Erythroblast (primary cell): ENCODE measurements around the gene GDPD3.

Source experiments
- DNase-seq, 2 experiments: peaks; one replicate each; lab custom pipeline; 2025; lab: John Stamatoyannopoulos, UW
- GATA1 ChIP-seq: IDR thresholded peaks from 2 replicates; pipeline ENCODE4 v1.6.1; 2011; ENCODE audit warnings: low read depth, mild to moderate bottlenecking, control low read depth, low read length, moderate library complexity
- POLR2A ChIP-seq: IDR thresholded peaks from 2 replicates; pipeline ENCODE4 v1.6.1; 2011; ENCODE audit warnings: mild to moderate bottlenecking, low read length

GDPD3 gene

DNA sequence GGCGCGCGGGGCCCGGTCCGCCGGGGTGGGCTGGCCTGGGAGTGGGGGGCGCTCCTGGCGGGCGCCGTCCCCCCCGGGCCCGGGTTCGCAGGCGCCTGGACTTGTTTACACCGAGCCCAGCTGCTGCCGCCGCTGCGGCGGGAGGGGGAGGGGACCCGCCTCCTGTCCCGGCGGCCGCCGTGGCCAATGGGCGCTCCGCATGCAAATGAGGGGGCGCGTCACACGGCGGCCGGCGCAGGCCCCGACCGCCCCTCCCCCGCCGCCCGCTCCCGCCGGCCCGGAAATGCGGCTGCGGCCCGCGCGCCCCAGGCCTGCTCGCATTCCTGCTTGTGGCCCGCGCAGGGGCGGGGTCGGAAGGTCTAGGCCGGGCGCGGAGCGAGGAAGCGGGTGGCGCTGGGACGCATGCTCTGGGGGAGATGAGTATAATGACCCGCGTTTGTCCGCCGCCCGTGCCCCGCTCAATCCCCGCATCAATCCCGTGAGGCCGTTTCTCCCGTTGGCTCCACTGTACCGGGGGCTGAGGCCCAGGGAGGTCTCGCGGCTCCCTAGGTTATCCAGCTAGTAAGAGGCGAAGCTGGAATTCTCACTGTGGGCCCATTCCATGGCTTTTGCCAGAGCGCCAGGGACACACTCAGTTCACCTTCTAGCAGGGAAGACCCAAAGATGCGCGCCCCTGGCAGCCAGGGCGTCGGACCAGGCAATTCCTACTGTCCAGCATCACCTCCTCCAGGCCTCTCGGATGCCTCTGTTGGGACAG lies 17.1 kb downstream of the GDPD3 start, which contains the start of gene YPEL3:
TSS of gene YPEL3 (minus strand) at position 109 of the 757 bp plus-strand sequence. CDS start 731 bp downstream, outside the sequence.
- peak; percentile 93 to 94 for DNase-seq
- TF ChIP-seq GATA1 (no peak), POLR2A (peak; percentile 36)

DNA sequence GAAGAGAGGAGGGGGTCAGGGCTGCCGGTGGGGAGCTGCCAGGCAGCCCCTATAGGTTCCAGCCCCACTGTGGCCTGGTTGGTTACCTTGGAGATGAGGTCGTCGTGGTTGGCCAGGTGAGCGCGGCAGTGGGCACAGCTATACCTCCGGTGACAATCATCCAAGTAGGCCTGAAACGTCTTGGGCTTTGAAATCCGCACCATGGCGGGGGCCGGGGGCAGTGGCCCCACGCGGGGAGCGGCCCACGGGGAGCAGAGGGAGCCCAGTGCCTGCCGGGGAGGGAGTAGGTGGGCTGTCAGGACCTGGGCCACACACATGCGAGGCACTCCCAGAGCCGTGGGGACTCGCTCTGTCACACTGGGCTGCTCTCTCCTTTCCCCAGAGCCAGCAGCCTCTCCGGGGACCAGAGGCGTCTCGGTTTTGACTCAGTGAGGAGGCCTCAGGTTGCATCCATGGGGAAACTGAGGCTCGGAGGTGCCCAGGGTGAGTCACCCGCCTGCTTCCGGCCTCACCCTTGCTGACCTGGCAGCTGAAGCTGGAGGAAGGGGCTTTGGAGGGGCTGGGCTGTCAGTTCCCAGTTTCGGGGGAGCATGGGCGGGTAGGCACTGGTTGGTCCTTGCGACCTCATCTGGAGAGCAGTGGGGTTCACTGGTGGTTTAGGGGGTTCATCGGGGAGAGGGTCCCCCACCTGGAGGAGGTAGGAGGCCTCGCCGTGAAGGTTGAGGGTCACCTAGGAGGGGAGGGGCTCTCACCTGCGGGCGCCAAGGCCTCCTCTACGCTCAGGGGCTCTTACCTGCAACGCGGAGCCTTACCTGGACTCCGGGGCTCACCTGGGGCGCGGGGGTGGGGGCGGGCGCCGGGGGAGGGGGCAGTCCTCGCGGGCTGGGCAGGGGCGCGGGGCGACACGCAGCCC lies 17.9 kb downstream of the GDPD3 start:
- no peak for DNase-seq

DNA sequence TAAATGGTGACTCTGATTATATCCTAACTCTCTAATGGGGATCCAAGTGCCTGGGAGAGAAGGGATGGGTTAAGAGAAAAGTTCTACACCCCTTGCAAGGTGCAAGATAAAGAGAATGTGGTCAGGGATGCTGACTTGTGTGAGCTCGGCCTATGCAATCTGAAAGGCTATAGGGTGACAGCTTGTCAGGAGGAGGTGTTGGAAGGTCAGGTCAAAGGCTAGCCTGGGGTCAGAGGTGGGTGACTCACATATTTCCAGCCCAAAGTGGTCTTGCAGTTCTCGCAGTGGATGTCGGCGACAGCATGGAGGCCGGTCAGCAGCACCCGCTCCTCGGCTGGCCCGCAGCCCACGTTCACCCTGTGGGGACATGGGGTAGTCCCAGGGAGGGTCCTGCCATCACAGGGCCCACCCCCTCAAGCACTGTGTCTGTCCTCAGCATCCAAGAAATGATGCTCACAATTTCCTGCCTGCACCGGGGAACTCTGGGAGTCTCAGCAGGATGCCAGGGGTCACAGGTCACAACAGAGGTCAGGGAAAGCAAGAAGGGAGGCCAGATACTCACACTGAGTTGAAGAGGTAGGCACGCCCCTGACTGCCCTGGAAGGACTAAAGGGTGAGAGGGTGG lies 18.7 kb downstream of the GDPD3 start:
- TF ChIP-seq POLR2A (no peak), GATA1 (no peak)
- no peak for DNase-seq

More for the DNA sequence above, 17.9 kb downstream of the GDPD3 start:
- no peak for TF ChIP-seq GATA1
- TF ChIP-seq POLR2A, result no peak

DNA sequence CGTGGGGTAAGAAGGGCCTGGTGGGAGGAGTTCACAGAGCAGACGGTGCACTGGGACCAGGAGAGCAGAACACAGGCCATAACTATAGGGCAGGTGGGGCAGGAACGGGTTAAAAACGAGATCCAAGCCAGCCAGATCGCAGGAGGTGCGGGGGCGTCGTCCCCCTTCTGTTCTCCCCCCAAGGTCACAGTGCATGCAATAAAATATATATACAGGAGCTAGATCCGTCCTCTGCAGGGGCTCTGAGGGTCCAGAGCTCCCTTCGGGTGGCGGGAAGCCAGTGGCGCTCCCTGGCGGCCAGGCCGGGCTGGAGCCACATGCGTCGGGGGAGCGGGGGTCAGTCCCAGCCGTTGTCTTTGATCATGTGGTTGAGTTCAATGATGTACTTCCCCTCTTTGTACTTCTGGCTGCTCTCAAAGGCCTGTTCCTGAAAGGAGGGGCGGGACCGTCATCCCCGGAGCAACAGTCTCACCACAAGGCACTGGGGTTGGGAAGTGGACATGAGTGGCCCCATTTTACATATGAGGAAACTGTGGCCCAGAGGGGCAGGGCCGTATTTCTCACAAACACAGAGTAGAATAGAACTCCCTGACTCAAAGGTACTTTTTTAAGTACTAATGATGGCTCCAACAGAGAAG lies 20.8 kb downstream of the GDPD3 start:
- DNase-seq, result peak; percentile 75 to 82
- peak; percentile 41 for TF ChIP-seq POLR2A
- no peak for TF ChIP-seq GATA1

DNA sequence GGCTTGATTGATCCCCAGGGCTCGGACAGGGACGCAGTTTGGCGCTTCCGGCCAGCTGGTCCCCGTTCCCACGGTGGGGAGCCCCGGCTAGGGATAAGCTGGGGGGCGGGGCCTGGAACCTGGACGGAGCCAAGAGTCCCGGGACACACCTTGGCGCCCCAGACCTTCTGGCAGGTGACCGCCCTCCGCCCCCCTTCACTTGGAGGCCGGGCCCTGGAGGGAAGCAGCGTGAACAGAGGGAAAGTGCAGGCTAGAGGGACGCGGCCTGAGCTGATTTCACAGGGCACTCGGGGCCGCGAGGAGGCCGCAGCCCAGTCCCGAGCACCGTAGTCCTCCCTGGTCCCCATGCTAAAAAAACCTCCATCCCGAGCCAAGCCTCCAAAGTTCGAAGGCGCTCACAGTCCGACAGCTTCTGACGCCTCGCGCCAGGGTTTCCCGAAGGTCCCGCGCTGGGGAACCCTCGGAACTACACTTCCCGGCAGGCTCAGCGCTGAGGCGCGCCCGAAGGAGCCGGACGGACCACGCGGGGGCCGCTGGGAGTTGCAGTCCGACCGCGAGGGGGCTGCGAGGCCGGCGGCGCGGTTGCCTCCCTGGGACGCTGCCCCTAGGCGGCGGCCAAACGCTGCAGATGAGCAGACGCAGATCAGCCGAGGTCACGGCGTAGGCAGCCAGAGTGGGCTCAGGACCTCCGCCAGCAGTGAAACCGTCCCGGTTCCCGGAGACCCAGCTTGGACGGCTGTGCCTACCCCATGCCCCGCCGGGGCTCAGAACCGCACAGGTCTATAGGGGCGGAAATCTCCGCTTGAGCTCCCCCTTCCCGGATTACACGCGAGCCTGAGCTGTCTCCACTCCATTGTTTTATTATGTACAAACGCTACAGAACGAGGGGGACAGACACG lies 21.6 kb downstream of the GDPD3 start, which contains the start of gene TBX6:
TSS of gene TBX6 (minus strand) at position 451 of the 899 bp plus-strand sequence. CDS start 731 bp downstream, outside the sequence.
- peak; percentile 93 to 96 for DNase-seq
- TF ChIP-seq GATA1 (no peak), POLR2A (peak; percentile 67)

DNA sequence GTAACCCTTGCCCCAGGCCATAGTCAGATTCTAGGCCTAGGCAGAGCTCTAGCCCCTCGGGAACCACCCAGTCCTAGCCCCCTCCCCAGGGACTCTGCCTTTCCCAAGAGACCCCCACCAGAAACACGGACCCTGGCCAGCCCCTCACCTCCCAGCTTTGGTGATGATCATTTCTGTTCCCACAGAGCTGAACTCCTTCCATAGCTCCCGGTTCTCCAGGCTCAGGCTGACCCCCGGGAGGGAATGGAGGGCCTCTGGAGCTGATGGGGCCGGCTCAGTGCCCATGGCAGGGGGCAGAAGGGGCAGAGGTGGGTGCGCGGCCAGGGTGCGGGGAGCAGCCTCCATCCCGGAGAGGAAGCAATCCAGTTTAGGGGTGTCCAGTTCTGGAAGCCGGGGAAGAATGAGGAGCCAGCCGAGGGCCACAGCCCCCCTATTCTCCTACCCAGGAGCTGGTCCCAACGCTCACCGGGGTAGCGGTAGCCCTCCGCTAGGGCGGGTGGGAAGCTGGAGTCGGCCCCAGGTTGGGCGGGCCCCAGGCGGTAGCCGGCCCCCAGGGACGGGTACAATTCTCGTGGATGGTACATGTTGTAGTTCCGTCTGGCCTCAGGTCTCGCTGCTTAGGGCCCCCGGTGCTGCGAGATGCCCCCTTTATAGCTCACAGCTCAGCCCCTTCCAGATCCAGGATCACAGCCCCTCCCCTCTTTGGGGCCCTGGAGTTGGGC lies 22.6 kb downstream of the GDPD3 start:
- TF ChIP-seq GATA1 (no peak), POLR2A (no peak)
- no peak for DNase-seq

DNA sequence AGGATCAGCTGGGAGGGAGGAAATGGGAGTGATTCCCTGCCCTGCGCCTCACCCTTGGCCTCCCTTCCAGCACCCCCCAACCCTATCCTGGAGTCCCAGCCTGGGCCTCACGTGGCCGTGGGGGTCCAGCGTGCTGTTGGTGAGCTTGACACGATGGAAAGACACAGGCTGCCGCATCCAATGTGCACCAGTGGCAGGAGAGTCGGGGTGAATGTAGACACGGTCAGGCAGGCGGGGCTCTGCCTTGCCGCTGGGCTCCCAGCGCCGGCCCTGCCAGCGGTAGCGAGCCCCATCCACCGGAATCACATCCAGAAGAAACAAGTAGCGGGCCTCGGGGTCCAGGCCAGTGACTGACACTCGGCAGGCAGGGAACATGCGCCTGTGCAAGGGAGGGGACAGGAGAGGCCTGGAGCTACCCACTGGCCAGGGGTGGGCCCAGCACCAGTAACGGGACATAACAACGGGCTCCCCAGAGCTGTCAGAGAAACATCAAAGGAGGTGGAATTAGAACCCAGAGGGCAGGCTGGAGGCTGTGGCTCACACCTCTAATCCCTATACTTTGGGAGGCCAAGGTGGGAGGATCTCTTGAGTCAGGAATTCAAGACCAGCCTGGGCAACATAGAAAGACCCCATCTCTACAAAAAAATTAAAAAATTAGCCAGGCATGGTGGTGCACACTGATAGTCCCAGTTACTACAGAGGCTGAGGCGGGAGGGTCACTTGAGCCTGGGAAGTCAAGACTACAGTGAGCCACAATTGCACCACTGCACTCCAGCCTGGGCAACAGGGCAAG lies 24.3 kb downstream of the GDPD3 start:
- DNase-seq, result no peak
- TF ChIP-seq POLR2A, result no peak
- TF ChIP-seq GATA1, result no peak

DNA sequence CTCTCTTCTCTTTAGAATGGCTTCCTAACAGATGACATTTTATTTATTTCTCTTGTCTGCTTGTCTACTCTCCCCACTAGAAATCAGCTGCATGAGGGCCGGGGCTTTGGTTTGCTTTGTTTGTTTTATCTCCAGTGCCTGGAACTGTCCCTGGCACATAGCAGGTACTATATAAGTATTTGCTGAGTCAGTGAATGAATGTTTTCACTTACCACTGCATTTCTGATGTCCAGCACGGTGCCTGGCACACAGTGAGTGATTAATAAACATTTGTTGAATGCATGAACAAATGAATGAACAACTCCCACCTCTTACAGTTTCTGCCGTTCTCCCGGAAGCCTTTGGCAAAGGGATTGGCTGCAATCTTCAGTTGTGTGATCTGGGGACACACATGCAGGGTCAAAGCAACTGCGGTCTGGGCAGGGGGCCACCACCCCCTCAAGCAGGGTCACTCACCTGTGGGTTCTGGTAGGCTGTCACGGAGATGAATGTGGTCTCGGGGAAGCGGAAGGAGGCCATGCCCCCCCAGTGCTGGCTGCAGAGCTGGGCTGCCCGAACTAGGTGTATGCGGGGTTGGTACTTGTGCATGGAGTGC lies 25.0 kb downstream of the GDPD3 start:
- TF ChIP-seq GATA1 (no peak), POLR2A (no peak)
- DNase-seq, result no peak

DNA sequence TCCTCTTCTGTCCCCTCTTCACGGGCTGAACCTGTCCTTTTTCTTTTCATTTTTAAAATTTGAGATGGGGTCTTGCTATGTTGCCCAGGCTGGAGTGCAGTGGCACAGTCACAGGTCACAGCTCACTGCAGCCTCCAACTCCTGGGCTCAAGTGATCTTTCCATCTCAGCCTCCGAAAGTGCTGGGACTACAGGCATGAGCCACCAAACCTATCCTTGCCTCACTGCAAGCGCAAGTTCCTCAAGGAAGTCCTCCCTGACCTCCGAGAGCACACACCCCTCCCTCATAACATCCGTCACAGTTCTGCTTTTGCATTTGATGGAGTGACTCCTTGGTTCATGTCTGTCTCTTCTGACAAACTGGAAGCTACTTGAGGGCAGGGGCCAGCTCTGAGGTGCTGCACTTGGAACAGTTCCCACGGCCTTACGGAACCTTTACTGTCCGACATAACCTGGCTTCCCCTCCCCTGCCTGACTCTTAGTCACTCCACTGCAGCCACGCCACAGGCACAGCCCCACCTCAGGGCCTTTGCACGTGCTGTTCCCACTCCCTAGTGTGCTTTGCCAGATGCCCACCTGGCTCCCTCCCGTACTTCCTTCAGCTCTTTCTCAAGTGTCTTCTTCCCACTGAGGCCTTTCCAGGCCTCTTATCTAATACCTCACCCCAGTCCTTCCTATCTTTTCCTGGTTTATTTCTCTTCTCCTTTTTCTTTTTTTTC lies 26.0 kb downstream of the GDPD3 start:
- no peak for DNase-seq
- TF ChIP-seq POLR2A (no peak), GATA1 (no peak)

DNA sequence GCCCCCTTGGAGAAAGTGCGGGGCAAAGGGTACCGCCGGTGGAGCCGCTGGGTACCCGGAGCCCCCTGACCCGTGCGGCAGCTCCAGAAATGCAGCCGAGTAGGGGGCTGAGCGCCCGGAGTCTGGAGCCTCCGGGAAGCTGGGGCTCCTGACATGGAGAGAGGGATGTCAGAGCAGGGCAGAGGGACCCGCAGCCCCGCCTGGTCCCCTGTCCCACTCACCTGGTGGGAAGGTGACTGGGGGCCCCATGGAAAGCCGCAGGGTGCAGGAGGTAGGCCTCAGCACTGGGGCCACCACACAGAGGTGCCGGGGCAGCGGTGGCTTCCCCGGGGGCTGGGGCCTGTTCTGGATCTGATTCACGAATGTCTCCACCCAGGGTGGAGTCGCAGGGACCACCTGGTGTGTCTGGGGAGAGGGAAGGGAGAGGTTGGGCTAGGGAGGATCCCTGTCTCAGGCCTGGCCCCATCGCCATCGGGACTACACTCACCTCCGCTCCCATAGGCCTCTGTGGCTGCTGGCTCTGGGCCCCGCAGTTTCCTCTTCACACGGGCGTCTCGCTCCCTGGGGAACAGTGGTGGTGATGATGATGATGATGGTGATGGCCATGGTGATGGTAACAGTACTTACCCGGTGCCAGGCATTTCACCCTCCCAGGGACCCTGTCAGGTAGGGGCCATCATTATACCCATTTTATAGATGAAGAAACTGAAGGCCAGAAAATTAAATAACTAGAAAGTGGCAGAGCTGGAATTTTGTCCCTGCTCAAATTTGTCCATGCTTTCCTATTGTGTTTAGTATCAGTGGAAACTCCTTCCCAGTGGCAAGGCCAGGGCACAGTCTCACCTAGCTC lies 26.8 kb downstream of the GDPD3 start:
- TF ChIP-seq POLR2A (no peak), GATA1 (no peak)
- DNase-seq, result no peak
